H1 (cell line): ENCODE data around the gene DYDC1. TPM values are rescaled to one million over a fixed set of nuclear protein-coding genes. Genes with fewer than 3 reads are reported as not detected.

ENCODE experiments used
- CTCF ChIA-PET: fragments of 300-600 bp; sonication (Branson Sonifier 250); formaldehyde crosslinking; loops from one replicate; lab custom pipeline; 2021; ENCODE audit not compliant: partially characterized antibody; lab: Charles Lee
- POLR2A ChIA-PET: fragments of 300-600 bp; sonication (Branson Sonifier 250); formaldehyde crosslinking; loops from one replicate; lab custom pipeline; 2021; ENCODE audit warnings: inconsistent platforms; ENCODE audit not compliant: partially characterized antibody; lab: Charles Lee
- DNase-seq, 2 experiments: peaks; one replicate each; pipeline versions ENCODE4 v3.0.0 to v3.0.0-alpha.2; 2010 to 2022; ENCODE audit warnings: low spot score in 2 of 2, low read depth in 1 of 2, mixed read lengths in 1 of 2
- FAIRE-seq: peaks from 2 replicates; lab custom pipeline; 2011; peaks lifted over from hg19 to GRCh38; lab: Jason Lieb, UNC
- H2AFZ ChIP-seq: 2 replicates; pipeline ENCODE4 v1.8.1; 2012; ENCODE audit warnings: low read length, inconsistent platforms
- H2AK5ac ChIP-seq: 2 replicates; pipeline ENCODE4 v1.6.1; 2013; ENCODE audit warnings: low read depth, low read length
- H2BK120ac ChIP-seq: replicated peaks from 2 replicates; pipeline ENCODE3; 2013; ENCODE audit warnings: low read depth, low read length, inconsistent platforms
- H2BK12ac ChIP-seq: 2 replicates; pipeline ENCODE4 v1.6.1; 2013; ENCODE audit warnings: low read depth, low read length
- H2BK15ac ChIP-seq: 2 replicates; pipeline ENCODE4 v1.6.1; 2013; ENCODE audit warnings: low read length
- H2BK20ac ChIP-seq: 2 replicates; pipeline ENCODE4 v1.6.1; 2013; ENCODE audit warnings: low read length
- H2BK5ac ChIP-seq: 2 replicates; pipeline ENCODE4 v1.6.1; 2013; ENCODE audit warnings: low read depth, low read length
- H3K14ac ChIP-seq: 2 replicates; pipeline ENCODE4 v1.6.1; 2013; ENCODE audit warnings: inconsistent platforms; ENCODE audit not compliant: insufficient read length
- H3K18ac ChIP-seq: 2 replicates; pipeline ENCODE4 v1.6.1; 2013; ENCODE audit warnings: low read length; ENCODE audit errors: extremely low read depth
- H3K23ac ChIP-seq: 2 replicates; pipeline ENCODE4 v1.6.1; 2013; ENCODE audit warnings: inconsistent platforms; ENCODE audit not compliant: insufficient read length
- H3K23me2 ChIP-seq: 2 replicates; pipeline ENCODE4 v1.6.1; 2013; ENCODE audit warnings: low read depth, low read length
- H3K27ac ChIP-seq: 2 replicates; pipeline ENCODE4 v1.6.1; 2011; ENCODE audit warnings: low read depth, low read length, inconsistent platforms
- H3K27me3 ChIP-seq, 4 experiments: replicated peaks in 1 of 4; 1 replicate in 1 of 4; 2 replicates in 3 of 4; pipeline versions ENCODE4 v1.6.1 to v1.8.1; 2011 to 2013; ENCODE audit warnings: low read length in 3 of 4, mild to moderate bottlenecking in 3 of 4, inconsistent platforms in 2 of 4, mixed read lengths in 2 of 4, moderate library complexity in 1 of 4; ENCODE audit not compliant: control insufficient read depth in 3 of 4, insufficient read depth in 3 of 4; ENCODE audit errors: extremely low read depth in 1 of 4
- H3K36me3 ChIP-seq, 4 experiments: 2 replicates each; pipeline versions ENCODE4 v1.6.1 to v1.8.1; 2011 to 2013; ENCODE audit warnings: mild to moderate bottlenecking in 4 of 4, low read length in 3 of 4, moderate library complexity in 2 of 4, control low read depth in 1 of 4, inconsistent platforms in 1 of 4; ENCODE audit not compliant: insufficient read depth in 4 of 4, control insufficient read depth in 2 of 4
- H3K4ac ChIP-seq: replicated peaks from 2 replicates; pipeline ENCODE3; 2013; ENCODE audit warnings: low read length, low read depth, mixed read lengths, inconsistent platforms; ENCODE audit not compliant: insufficient read length
- H3K4me1 ChIP-seq, 4 experiments: replicated peaks in 1 of 4; 1 replicate in 1 of 4; 2 replicates in 3 of 4; pipeline versions ENCODE4 v1.6.1 to v1.8.1; 2011 to 2013; ENCODE audit warnings: low read length in 3 of 4, inconsistent platforms in 2 of 4, mixed read lengths in 1 of 4; ENCODE audit not compliant: insufficient read depth in 4 of 4, control insufficient read depth in 3 of 4
- H3K4me2 ChIP-seq, 2 experiments: 2 replicates each; pipeline versions ENCODE4 v1.6.1 to v1.8.1; 2011 to 2013; ENCODE audit warnings: low read depth in 2 of 2, low read length in 2 of 2, control low read depth in 1 of 2, inconsistent platforms in 1 of 2, mild to moderate bottlenecking in 1 of 2; ENCODE audit not compliant: insufficient read depth in 1 of 2
- H3K4me3 ChIP-seq, 4 experiments: fragments of 200-600, 300-600 bp in 1 of 4; sonication (generic), shearing (Covaris generic), sonication (Bioruptor Twin) in 1 of 4; 2 replicates each; pipeline versions ENCODE4 v1.5.1 to v1.8.1; 2011 to 2016; ENCODE audit warnings: low read length in 4 of 4, low read depth in 3 of 4, control low read depth in 2 of 4, inconsistent platforms in 2 of 4, mild to moderate bottlenecking in 2 of 4, mixed read lengths in 1 of 4, moderate library complexity in 1 of 4; ENCODE audit not compliant: insufficient read depth in 2 of 4; ENCODE audit errors: extremely low read depth in 1 of 4
- H3K56ac ChIP-seq: replicated peaks from 2 replicates; pipeline ENCODE3; 2013; ENCODE audit warnings: low read depth, mild to moderate bottlenecking, mixed read lengths, low read length, inconsistent platforms; ENCODE audit not compliant: insufficient read length
- H3K79me1 ChIP-seq: 2 replicates; pipeline ENCODE4 v1.6.1; 2013; ENCODE audit warnings: low read depth, low read length, control low read depth
- H3K79me2 ChIP-seq, 2 experiments: 2 replicates each; pipeline versions ENCODE4 v1.6.1 to v1.8.1; 2012 to 2013; ENCODE audit warnings: low read length in 2 of 2, mild to moderate bottlenecking in 2 of 2, inconsistent platforms in 1 of 2; ENCODE audit not compliant: insufficient read depth in 2 of 2, control insufficient read depth in 1 of 2
- H3K9ac ChIP-seq, 4 experiments: replicated peaks in 1 of 4; 1 replicate in 1 of 4; 2 replicates in 3 of 4; pipeline versions ENCODE4 v1.6.1 to v1.8.1; 2011 to 2013; ENCODE audit warnings: low read depth in 3 of 4, low read length in 3 of 4, control low read depth in 2 of 4, mild to moderate bottlenecking in 2 of 4, moderate library complexity in 2 of 4, inconsistent platforms in 1 of 4; ENCODE audit errors: extremely low read depth in 1 of 4
- H3K9me3 ChIP-seq, 2 experiments: 2 replicates each; pipeline versions ENCODE4 v1.6.1 to v1.8.1; 2012 to 2013; ENCODE audit warnings: mild to moderate bottlenecking in 2 of 2, moderate library complexity in 2 of 2, control low read depth in 1 of 2, inconsistent platforms in 1 of 2, low read depth in 1 of 2, low read length in 1 of 2, mixed read lengths in 1 of 2; ENCODE audit not compliant: insufficient read depth in 2 of 2
- H4K20me1 ChIP-seq, 2 experiments: replicated peaks in 1 of 2; 2 replicates each; pipeline versions ENCODE3 to v1.8.1; 2011 to 2013; ENCODE audit warnings: inconsistent platforms in 2 of 2, low read length in 2 of 2, mild to moderate bottlenecking in 1 of 2; ENCODE audit not compliant: insufficient read depth in 2 of 2, control insufficient read depth in 1 of 2
- H4K5ac ChIP-seq: 2 replicates; pipeline ENCODE4 v1.6.1; 2013; ENCODE audit warnings: low read length, low read depth, mixed read lengths, inconsistent platforms; ENCODE audit not compliant: insufficient read length
- H4K8ac ChIP-seq: 2 replicates; pipeline ENCODE4 v1.8.0; 2013; ENCODE audit warnings: mild to moderate bottlenecking, moderate library complexity, low read length, inconsistent platforms; ENCODE audit not compliant: insufficient read depth; ENCODE audit errors: extremely low read depth
- H4K91ac ChIP-seq: replicated peaks from 2 replicates; pipeline ENCODE3; 2013; ENCODE audit warnings: low read length, mixed read lengths, inconsistent platforms; ENCODE audit not compliant: insufficient read length
- BCL11A ChIP-seq, 2 experiments: IDR thresholded peaks; one replicate each; pipeline ENCODE4 v1.6.1; 2011; ENCODE audit warnings: low read depth in 2 of 2, low read length in 2 of 2, mild to moderate bottlenecking in 2 of 2
- CEBPB ChIP-seq: IDR thresholded peaks from 2 replicates; pipeline ENCODE4 v1.6.1; 2012; ENCODE audit warnings: low read depth, low read length
- CHD1 ChIP-seq: IDR thresholded peaks from 2 replicates; pipeline ENCODE4 v1.6.1; 2012; ENCODE audit warnings: low read depth, low read length, improper control_type of control experiment
- HDAC2 ChIP-seq, 2 experiments: fragments of 300-600 bp in 1 of 2; sonication (generic) in 1 of 2; IDR thresholded peaks; 2 replicates each; pipeline ENCODE4 v1.6.1; 2011 to 2012; ENCODE audit warnings: low read depth in 2 of 2, low read length in 2 of 2, mild to moderate bottlenecking in 2 of 2, moderate library complexity in 2 of 2, borderline replicate concordance in 1 of 2, inconsistent platforms in 1 of 2
- HDAC6 ChIP-seq: IDR thresholded peaks from one replicate; pipeline ENCODE4 v1.7.1; 2012; ENCODE audit warnings: low read depth, mild to moderate bottlenecking, inconsistent platforms, low read length, moderate library complexity
- JUND ChIP-seq: IDR thresholded peaks from 2 replicates; pipeline ENCODE4 v1.6.1; 2011; ENCODE audit warnings: mild to moderate bottlenecking, improper control_type of control experiment, low read length
- POLR2A ChIP-seq, 2 experiments: IDR thresholded peaks; 1 replicate in 1 of 2; 2 replicates in 1 of 2; pipeline ENCODE4 v1.6.1; 2011; ENCODE audit warnings: low read depth in 2 of 2, low read length in 2 of 2, mild to moderate bottlenecking in 2 of 2; ENCODE audit errors: control extremely low read depth in 1 of 2
- POU5F1 ChIP-seq: IDR thresholded peaks from 2 replicates; pipeline ENCODE4 v1.6.1; 2011; ENCODE audit warnings: low read depth, mild to moderate bottlenecking, low read length, moderate library complexity
- RNF2 ChIP-seq: fragments of 200-900, 300-1000 bp; sonication (generic); IDR thresholded peaks from 2 replicates; pipeline ENCODE4 v1.7.1; 2016; ENCODE audit warnings: borderline replicate concordance, low read depth, mild to moderate bottlenecking, antibody characterized with exemption, low read length; ENCODE audit not compliant: poor library complexity, severe bottlenecking; ENCODE audit errors: missing control alignments
- RXRA ChIP-seq: IDR thresholded peaks from 2 replicates; pipeline ENCODE4 v1.6.1; 2011; ENCODE audit warnings: low read depth, mild to moderate bottlenecking, low read length, moderate library complexity; ENCODE audit not compliant: insufficient read depth
- ZNF274 ChIP-seq: IDR thresholded peaks from 2 replicates; pipeline ENCODE4 v1.7.0; 2012; ENCODE audit warnings: low read length, borderline replicate concordance; ENCODE audit errors: extremely low read depth
- WGBS, 2 experiments: shearing (Covaris generic) in 1 of 2; methylation state at CpG; one replicate each; pipeline versions ENCODE4 v1.1.6 to v1.1.7; 2013 to 2015; ENCODE audit warnings: low lambda C conversion rate in 2 of 2, mixed read lengths in 2 of 2, inconsistent platforms in 1 of 2, low coverage in 1 of 2, missing lambda C conversion rate in 1 of 2; ENCODE audit not compliant: insufficient replicate concordance in 2 of 2, insufficient coverage in 1 of 2, insufficient read length in 1 of 2; ENCODE audit errors: extremely low coverage in 1 of 2, missing lambda C conversion rate in 1 of 2; 5-methylcytosine and 5-hydroxymethylcytosine counted together
- polyA plus RNA-seq, 7 experiments: library from polyadenylated mRNA; depleted of rRNA in 3 of 7; stranded (reverse) in 5 of 7; unstranded in 2 of 7; fragments of >200 nt in 5 of 7; fragments of 200-250 nt in 2 of 7; gene quantifications; 1 replicate in 5 of 7; 2 replicates in 1 of 7; 4 replicates in 1 of 7; pipeline versions ENCODE4 v1.2.1 to v1.2.3, GENCODE V29; 2011 to 2013; ENCODE audit warnings: missing spikeins in 2 of 7, mixed read lengths in 2 of 7
- total RNA-seq: library from RNA; stranded (reverse); fragmentation: NEBNext Ultra II Directional; extraction: Animal tissue kit (Norgen Biotek cat#: 25700); gene quantifications from 2 replicates; pipeline ENCODE4 v1.2.1, GENCODE V29; 2021
- TF ChIP-seq, protein P1 (sequence below), 3 experiments: IDR thresholded peaks; 1 replicate in 2 of 3; 2 replicates in 1 of 3; pipeline versions ENCODE4 v1.5.1 to v1.6.1; 2011; ENCODE audit warnings: low read length in 3 of 3, mild to moderate bottlenecking in 3 of 3, inconsistent platforms in 2 of 3, low read depth in 1 of 3, moderate library complexity in 1 of 3; ENCODE audit not compliant: insufficient read depth in 1 of 3; ENCODE audit errors: control extremely low read depth in 1 of 3

DYDC1 gene
- total and polyA plus RNA-seq, 2 of the 8 experiments (the other 6 are each of a cell fraction or from before 2014, with no cell fraction given): not detected

DNA sequence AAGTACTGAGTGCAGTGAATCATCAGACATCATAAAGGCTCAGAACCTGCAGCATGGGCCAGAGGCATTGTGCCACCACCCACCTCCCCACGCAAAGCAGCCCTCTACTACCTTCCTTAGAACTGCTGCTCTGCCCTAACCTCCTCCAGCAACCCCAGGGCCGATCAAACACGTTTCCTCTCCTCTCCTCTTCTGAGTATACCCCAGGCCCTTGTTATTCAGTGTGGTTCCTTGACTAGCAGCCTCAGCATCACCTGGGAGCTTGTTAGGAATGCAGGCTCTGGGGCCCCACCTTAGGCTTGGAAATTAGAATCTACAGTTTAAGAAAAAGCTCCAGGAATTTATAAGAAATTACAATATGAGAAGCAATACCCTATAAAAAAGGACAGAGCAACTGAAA lies 33.2 kb downstream of the DYDC1 start:
- no peak overlapping the region for H4K8ac ChIP-seq
- WGBS, 2 experiments: 56% methylated on average over 3 of the region's 3 CpGs; no CpG with 5 or more reads in 1 of the 2 experiments
- no peaks in the 10 kb centered on the region for H3K79me1 ChIP-seq
- TF ChIP-seq ZNF274: no peak
- no peak for TF ChIP-seq RXRA
- no peak for TF ChIP-seq HDAC6
- TF ChIP-seq RNF2: no peak
- no peak for TF ChIP-seq CHD1
- TF ChIP-seq HDAC2 (IDR thresholded peaks at IDR 0.05; ENCODE audit: borderline replicate concordance in 1 of 2, low read depth in 2 of 2, low read length in 2 of 2): no peak
- TF ChIP-seq, protein P1, sequence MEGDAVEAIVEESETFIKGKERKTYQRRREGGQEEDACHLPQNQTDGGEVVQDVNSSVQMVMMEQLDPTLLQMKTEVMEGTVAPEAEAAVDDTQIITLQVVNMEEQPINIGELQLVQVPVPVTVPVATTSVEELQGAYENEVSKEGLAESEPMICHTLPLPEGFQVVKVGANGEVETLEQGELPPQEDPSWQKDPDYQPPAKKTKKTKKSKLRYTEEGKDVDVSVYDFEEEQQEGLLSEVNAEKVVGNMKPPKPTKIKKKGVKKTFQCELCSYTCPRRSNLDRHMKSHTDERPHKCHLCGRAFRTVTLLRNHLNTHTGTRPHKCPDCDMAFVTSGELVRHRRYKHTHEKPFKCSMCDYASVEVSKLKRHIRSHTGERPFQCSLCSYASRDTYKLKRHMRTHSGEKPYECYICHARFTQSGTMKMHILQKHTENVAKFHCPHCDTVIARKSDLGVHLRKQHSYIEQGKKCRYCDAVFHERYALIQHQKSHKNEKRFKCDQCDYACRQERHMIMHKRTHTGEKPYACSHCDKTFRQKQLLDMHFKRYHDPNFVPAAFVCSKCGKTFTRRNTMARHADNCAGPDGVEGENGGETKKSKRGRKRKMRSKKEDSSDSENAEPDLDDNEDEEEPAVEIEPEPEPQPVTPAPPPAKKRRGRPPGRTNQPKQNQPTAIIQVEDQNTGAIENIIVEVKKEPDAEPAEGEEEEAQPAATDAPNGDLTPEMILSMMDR (IDR thresholded peaks at IDR 0.05; ENCODE audit: control extremely low read depth in 1 of 3, insufficient read depth in 1 of 3, low read depth in 1 of 3, low read length in 3 of 3): no peak
- TF ChIP-seq JUND: no peak
- no peak for TF ChIP-seq CEBPB
- TF ChIP-seq POU5F1: no peak
- no peak for TF ChIP-seq POLR2A (IDR thresholded peaks at IDR 0.05; ENCODE audit: control extremely low read depth in 1 of 2, low read depth in 2 of 2, low read length in 2 of 2)
- no peak for TF ChIP-seq BCL11A (IDR thresholded peaks at IDR 0.05; ENCODE audit: low read depth in 2 of 2, low read length in 2 of 2)

More for the DNA sequence above, 33.2 kb downstream of the DYDC1 start:
- Histone ChIP-seq H3K36me3 (no peaks in the 10 kb centered on the region), H3K27ac (no peak overlapping the region), H3K56ac (no peak overlapping the region), H2BK120ac (no peak overlapping the region), H2BK12ac (no peak overlapping the region), H2BK5ac (no peak overlapping the region), H3K79me2 (no peaks in the 10 kb centered on the region), H3K18ac (no peak overlapping the region), H2BK15ac (no peak overlapping the region), H3K4me2 (no peak overlapping the region), H4K91ac (no peak overlapping the region), H4K5ac (no peak overlapping the region), H3K23ac (no peak overlapping the region), H3K4ac (no peak overlapping the region), H3K4me1 (no peaks in the 10 kb centered on the region), H2AFZ (peak overlapping the region; percentile 77; the same call in 1 of the 2 replicates), H3K9ac (no peak overlapping the region), H2BK20ac (no peak overlapping the region), H3K23me2 (no peaks in the 10 kb centered on the region), H3K27me3 (no peaks in the 10 kb centered on the region), H3K4me3 (no peak overlapping the region), H3K14ac (no peak overlapping the region), H2AK5ac (0 out of 2 replicates have a peak overlapping the region, but pooled peaks have one; percentile 28), H3K9me3 (no peaks in the 10 kb centered on the region), H4K20me1 (no peaks in the 10 kb centered on the region)
- POLR2A ChIA-PET: no interaction called here
- DNase-seq (no peak), FAIRE-seq (no peak)
- CTCF ChIA-PET: interaction anchor here (0.6 to 1.4 kb wide), 5 partner anchors 20 to 715 kb away, joined by 3 to 4 read pairs (median 3); no protein-coding TSS in a partner anchor
